ENCODE data around the gene MORN3.
A peak's percentile ranks its signal among the peaks of the same experiment; 100 is the strongest.
"Not testable (repeated sequence)": the region's sequence is repeated elsewhere in the genome, so short reads cannot be mapped to it uniquely, and the experiment has no call there.

Gene MORN3

DNA sequence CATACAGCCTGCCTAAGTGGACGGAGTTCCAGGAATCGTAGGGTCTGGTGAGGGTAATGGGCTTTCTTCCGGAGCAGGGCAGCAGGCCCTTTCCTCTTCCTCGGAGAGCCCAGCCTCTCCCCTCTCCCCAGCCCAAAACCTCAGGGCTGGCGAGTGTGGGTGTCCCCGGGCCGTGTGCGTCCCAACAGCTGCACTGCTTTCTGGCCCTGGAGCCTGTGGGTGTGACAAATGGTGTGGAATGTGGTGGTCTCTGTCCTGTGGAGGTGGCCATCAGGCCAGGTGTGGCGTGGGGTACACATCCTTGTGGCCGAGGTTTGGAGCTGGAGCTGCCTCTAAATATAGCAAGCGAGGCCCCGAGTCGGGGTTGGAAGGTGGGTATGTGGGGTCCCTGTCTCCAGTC lies 34.6 kb downstream of the MORN3 start:
- no peak for DNase-seq (ENCODE audit: low spot score)

DNA sequence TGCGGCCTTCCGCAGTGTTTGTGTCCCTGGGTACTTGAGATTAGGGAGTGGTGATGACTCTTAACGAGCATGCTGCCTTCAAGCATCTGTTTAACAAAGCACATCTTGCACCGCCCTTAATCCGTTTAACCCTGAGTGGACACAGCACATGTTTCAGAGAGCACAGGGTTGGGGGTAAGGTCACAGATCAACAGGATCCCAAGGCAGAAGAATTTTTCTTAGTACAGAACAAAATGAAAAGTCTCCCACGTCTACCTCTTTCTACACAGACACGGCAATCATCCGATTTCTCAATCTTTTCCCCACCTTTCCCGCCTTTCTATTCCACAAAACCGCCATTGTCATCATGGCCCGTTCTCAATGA lies 35.6 kb downstream of the MORN3 start:
- H3K27ac ChIP-seq; DNase-seq (ENCODE audit: low spot score): not testable (repeated sequence)

More for the DNA sequence above, 34.6 kb downstream of the MORN3 start:
- Histone ChIP-seq H3K4me3 (no peak overlapping the region), H3K27ac (no peak overlapping the region)
- TF ChIP-seq, protein P1, sequence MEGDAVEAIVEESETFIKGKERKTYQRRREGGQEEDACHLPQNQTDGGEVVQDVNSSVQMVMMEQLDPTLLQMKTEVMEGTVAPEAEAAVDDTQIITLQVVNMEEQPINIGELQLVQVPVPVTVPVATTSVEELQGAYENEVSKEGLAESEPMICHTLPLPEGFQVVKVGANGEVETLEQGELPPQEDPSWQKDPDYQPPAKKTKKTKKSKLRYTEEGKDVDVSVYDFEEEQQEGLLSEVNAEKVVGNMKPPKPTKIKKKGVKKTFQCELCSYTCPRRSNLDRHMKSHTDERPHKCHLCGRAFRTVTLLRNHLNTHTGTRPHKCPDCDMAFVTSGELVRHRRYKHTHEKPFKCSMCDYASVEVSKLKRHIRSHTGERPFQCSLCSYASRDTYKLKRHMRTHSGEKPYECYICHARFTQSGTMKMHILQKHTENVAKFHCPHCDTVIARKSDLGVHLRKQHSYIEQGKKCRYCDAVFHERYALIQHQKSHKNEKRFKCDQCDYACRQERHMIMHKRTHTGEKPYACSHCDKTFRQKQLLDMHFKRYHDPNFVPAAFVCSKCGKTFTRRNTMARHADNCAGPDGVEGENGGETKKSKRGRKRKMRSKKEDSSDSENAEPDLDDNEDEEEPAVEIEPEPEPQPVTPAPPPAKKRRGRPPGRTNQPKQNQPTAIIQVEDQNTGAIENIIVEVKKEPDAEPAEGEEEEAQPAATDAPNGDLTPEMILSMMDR (IDR thresholded peaks at IDR 0.05) = no peak

DNA sequence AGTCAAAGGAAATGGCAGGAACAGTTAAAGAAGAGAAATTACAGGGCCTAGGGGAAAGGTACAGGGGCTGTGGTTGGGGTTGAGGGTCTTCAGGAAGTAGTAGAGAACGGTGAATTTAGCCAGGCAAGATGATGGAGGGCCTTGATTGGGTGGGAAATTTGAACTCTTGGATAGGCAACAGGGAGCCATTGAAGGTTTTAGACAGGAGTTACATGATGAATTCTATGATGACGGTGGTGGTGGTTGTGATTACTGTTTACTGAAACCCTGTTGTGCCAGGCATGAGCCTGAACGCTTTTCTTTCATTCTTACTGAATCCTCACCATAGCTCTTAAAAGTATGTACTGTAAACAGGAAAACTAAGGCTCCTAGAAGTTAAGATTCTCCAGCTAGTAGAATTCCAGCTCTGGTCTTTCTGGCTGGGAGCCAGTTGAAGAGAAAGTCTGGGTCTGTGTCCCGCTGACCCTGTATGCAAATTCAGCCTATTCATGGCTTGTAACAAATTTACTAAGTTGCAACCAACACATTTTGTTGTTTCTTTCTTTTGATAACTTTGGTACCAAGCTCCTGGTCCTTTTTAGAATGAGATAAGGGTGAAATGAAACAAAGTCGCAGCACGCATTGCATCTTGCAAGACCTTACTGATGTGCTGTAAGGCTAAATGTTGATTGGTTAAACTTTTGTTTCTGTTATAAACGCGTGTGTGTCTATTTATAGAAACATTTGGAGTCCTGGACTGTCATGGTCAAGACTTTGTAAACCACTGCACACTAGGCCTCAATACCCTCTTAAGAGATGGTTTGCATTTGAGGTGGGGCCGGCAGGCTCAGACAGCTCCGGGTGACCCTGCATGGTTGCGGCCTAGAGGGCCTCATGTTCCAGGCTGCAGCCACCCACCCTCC lies 37.1 kb downstream of the MORN3 start:
- Histone ChIP-seq H3K4me3 (no peak overlapping the region), H3K27ac (no peak overlapping the region)
- TF ChIP-seq, protein P1 (IDR thresholded peaks at IDR 0.05) = no peak
- no peak for DNase-seq (ENCODE audit: low spot score)

More for the DNA sequence above, 35.6 kb downstream of the MORN3 start:
- not testable (repeated sequence) for H3K4me3 ChIP-seq

DNA sequence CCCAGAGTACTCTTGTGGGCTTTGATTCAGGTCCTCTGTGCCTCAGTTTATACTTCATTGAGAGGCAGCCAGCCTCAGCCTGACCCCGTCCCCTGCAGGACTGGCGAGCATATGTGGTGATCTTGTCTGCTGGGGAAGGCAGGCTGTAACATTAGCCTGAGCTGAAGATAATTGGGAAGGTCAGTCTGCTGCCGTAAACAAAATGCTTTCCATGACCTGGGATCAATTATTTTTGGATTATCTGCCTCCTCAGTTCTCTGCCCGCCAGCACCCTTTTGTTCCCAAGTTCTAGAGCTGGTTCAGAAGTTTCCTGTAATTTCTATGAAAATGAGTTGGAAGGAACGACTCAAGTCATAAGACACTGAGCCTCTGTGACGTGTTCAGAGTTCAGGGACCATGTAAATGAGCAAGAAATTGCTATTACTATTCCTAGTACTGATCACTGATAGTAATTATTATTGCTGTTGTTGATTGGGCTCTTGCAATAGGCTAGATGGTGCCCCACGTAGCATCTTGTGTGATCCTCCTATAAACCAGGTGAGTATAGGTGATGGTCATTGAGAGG lies 38.6 kb downstream of the MORN3 start:
- Histone ChIP-seq H3K4me3 (no peak overlapping the region), H3K27ac (no peak overlapping the region)
- DNase-seq (ENCODE audit: low spot score) = no peak

DNA sequence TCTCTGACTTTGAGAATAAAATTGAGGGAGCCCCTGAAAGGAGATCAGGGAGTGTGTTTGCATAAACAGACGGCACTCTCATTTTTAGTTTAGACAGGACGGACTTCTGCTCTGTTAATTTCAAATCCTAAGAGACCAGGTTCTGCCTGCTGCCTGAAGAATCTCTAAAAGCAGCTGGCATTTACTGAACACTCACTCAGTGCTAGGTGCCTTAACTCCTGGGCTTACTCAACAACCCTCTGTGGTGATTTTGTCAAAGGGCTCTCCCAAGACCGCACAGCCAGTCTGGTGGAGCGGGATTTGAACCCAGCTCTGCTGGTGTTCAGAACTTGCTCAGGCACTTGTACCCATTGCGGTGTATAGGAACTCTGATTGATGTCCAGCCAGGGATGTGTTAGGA lies 40.9 kb downstream of the MORN3 start:
- Histone ChIP-seq H3K27ac (no peak overlapping the region), H3K4me3 (peak overlapping the region; percentile 76)
- TF ChIP-seq, protein P1 (IDR thresholded peaks at IDR 0.05) = no peak
- no peak for DNase-seq (ENCODE audit: low spot score)

More for the DNA sequence above, 38.6 kb downstream of the MORN3 start:
- TF ChIP-seq, protein P1 (IDR thresholded peaks at IDR 0.05) = no peak

DNA sequence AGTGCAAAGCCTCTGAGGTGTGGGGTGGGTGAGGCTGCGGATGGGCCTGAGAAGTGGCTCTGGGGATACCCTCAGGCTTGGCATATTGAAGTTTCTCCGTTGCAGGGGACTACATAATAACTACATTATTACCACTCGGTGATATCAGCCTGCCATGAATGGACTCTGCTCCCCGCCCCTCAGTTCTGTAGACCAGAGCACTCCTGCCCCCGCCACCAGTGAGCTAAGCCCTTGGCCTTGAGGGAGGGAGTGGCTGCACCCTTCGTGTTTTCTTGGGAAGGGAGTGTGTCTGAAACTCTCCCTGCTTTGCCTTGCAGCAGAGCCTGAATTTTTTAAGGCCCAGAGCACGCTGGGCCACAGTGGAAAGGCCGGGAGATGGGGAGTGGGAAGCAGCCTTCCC lies 41.4 kb downstream of the MORN3 start:
- peak overlapping the region in 1 of 2 donors; percentile 96 for H3K27ac ChIP-seq
- DNase-seq (ENCODE audit: low spot score) = no peak
- TF ChIP-seq, protein P1 (IDR thresholded peaks at IDR 0.05) = no peak
- H3K4me3 ChIP-seq = peak overlapping the region; percentile 76

DNA sequence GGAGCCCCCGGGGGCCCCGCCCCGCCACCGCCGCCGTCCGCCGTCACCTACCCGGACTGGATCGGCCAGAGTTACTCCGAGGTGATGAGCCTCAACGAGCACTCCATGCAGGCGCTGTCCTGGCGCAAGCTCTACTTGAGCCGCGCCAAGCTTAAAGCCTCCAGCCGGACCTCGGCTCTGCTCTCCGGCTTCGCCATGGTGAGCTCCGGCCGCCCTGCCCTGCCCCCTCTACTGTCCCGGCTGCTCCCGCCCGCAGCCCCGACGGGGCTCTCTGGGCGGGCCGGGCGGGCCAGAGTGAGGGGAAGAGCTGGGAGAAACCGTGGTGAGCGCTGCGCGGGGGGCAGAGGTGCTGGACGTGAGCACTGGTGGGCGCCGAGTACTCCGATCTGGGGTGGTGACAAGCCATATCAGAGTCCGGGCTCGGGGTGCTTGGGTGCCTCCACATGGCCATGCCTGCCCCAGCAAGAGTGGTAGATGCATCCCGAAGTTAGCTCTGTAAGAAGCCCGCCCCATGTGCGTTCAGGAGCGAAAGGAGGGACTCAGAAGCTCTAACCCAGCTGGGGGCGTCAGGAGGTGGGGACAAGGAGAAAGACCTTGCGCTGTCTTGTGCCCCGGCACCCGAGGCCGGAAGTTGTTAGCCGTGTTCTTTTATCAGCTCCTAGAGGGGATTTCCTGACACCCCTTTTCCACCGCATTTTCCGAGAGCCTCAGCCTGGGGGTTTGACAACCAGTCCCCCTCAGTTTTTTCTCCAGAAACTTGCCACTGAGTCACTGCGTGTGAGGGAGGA lies 42.4 kb downstream of the MORN3 start:
- Histone ChIP-seq H3K4me3 (peak overlapping the region; percentile 76), H3K27ac (peak overlapping the region; percentile 82 to 96)
- TF ChIP-seq, protein P1 (IDR thresholded peaks at IDR 0.05) = no peak
- DNase-seq (ENCODE audit: low spot score) = peak; percentile 79
